Pancreas (tissue), 10 donors: ENCODE data around the gene NDUFA8. TPM values are rescaled to one million over a fixed set of nuclear protein-coding genes. Genes with fewer than 3 reads are reported as not detected.

Experiments
- ATAC-seq, 4 donors: fragments of 200-7000 bp; cut with Tn5 transposase; one replicate each; pipeline versions ENCODE4 v1.8.0 to v1.9.1; 2020; ENCODE audit warnings: mild to moderate bottlenecking in 4 of 4, moderate library complexity in 4 of 4
- DNase-seq, 6 donors: peaks; one replicate each; pipeline ENCODE4 v3.0.0-alpha.2; 2020
- FAIRE-seq: peaks from 2 replicates; lab custom pipeline; 2012; peaks lifted over from hg19 to GRCh38; lab: Jason Lieb, UNC
- H3K27ac ChIP-seq, 4 donors: fragments of 200-600 bp; sonication (generic); 1 replicate in 3 of 4; 2 replicates in 1 of 4; pipeline versions ENCODE4 v1.5.0 to v1.8.0; 2020
- H3K27me3 ChIP-seq, 4 donors: fragments of 200-600 bp; one replicate each; pipeline ENCODE4 v1.8.0; 2021
- H3K36me3 ChIP-seq, 3 donors: fragments of 200-600 bp; sonication (generic) in 1 of 3; one replicate each; pipeline versions ENCODE4 v1.5.0 to v1.8.0; 2020 to 2021
- H3K4me1 ChIP-seq, 3 donors: fragments of 200-600 bp; one replicate each; pipeline ENCODE4 v1.8.0; 2021
- H3K4me3 ChIP-seq, 4 donors: fragments of 200-600 bp; sonication (generic) in 2 of 4; one replicate each; pipeline versions ENCODE4 v1.5.0 to v1.8.0; 2020 to 2021
- H3K9me3 ChIP-seq, 4 donors: fragments of 200-600 bp; one replicate each; pipeline ENCODE4 v1.8.0; 2021
- CTCF ChIP-seq, 4 donors: fragments of 200-600 bp; sonication (generic) in 3 of 4; IDR thresholded peaks; one replicate each; pipeline versions ENCODE4 v1.5.0 to v1.8.0; 2021; ENCODE audit warnings: antibody characterized with exemption in 4 of 4
- WGBS, 2 donors: extraction: QIAGEN DNeasy Blood & Tissue Kit; methylation state at CpG; one replicate each; pipeline ENCODE4 v1.1.7; 2013; 5-methylcytosine and 5-hydroxymethylcytosine counted together
- intact Hi-C, 3 donors: fragments of 100-400 bp; cut with DNase I; formaldehyde crosslinking; loops; one replicate each; pipeline versions ENCODE4 v1.11.1 to v1.14.2; 2022
- polyA plus RNA-seq, 2 donors: library from polyadenylated mRNA; stranded (reverse); fragments of 200-250 nt; gene quantifications; one replicate each; pipeline ENCODE4 v1.2.3, GENCODE V29; 2013
- total RNA-seq, 6 donors: library from RNA; stranded (reverse); fragmentation: NEBNext Ultra II Directional in 4 of 6; extraction: Animal tissue kit (Norgen Biotek cat#: 25700) in 4 of 6; gene quantifications; one replicate each; pipeline versions ENCODE4 v1.2.1 to v1.2.4, GENCODE V29; 2021 to 2023
- donor health status: healthy with polysubstance abuse.
- donor health status: DM: no; HTN: no; CAD: no; lungs with moderate emphysema.
- donor health status: DM: no; HTN: no; CAD: no.
- donor health status: control.
- donor health status: control.
- donor health status: Bipolar disorder and iron deficiency.
- donor health status: DM: yes; HTN: yes; CAD: no.
- donor health status: DM: no; HTN: no; CAD: no.
- donor health status: DM: no; HTN: no; CAD: no.
- donor health status: DM: yes; HTN: yes; CAD: no.

Gene NDUFA8
- total and polyA plus RNA-seq, 8 donors: 10.7 to 37.3 (median 16.4) TPM

DNA sequence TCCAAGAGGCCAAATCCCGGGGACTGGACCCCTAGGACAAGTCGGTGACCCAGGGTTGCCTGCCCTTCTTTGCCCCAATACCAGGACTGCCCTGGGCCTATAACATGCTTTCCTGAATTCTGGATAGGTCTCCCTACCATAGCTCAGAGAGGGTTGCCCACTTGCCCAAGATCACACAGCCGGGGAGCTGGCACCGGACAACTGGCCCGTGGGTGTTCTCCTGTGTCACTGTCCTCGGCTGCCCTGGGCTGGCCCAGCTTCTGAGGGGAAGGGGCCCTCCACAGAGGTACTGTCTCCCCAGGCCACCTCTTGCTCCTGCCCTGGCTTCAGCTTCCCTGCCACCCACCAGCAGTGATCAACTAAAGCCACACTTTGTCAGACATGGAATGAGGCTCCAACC is 37.6 kb downstream of the NDUFA8 start:
- TF ChIP-seq CTCF (IDR thresholded peaks at IDR 0.05): no peak
- no peaks in the 10 kb centered on the region for H3K9me3 ChIP-seq
- no peak for ATAC-seq
- no peaks in the 10 kb centered on the region for H3K36me3 ChIP-seq
- H3K27me3 ChIP-seq: no peaks in the 10 kb centered on the region
- no peak for FAIRE-seq
- no peak for DNase-seq
- H3K4me3 ChIP-seq: no peak overlapping the region
- peaks cover 0 to 5% (median 0%) of the 10 kb centered on the region in 3 donors for H3K4me1 ChIP-seq
- no peak overlapping the region for H3K27ac ChIP-seq
- WGBS, 2 donors: 90 to 93% methylated on average over 6 of the region's 6 CpGs
- intact Hi-C loops: no loop called here

DNA sequence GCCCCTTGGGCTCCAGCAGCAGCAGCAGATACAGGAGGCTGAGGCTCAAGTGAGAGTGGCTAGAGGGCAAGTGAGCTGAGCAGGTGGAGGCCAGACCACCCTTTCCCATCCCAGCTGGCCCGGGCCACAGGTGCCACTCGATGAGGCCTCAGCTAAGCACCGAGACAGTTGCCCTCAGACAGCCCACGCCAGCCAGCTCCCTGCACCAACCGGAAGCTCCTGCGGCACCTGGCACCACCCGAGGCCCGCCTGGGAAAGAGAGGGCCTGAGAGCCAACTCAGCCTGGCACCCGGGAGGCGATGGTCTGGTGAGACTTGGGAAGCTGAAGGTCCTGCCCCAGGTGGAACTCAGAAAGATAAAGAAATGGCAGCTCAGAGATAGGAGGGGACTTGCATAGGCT is 38.2 kb downstream of the NDUFA8 start:
- WGBS, 2 donors: 42 to 51% methylated on average over 9 to 10 of the region's 10 CpGs
- no peaks in the 10 kb centered on the region for H3K36me3 ChIP-seq
- H3K27me3 ChIP-seq: no peaks in the 10 kb centered on the region
- intact Hi-C loops: no loop called here
- no peak for TF ChIP-seq CTCF (IDR thresholded peaks at IDR 0.05)
- H3K4me1 ChIP-seq: peaks cover 0 to 2% (median 0%) of the 10 kb centered on the region in 3 donors
- peak in 2 of 4 donors; percentile 31 to 51 for ATAC-seq
- H3K9me3 ChIP-seq: no peaks in the 10 kb centered on the region
- FAIRE-seq: no peak
- H3K4me3 ChIP-seq: no peak overlapping the region
- no peak overlapping the region for H3K27ac ChIP-seq
- peak in 2 of 6 donors; percentile 33 to 53 for DNase-seq

DNA sequence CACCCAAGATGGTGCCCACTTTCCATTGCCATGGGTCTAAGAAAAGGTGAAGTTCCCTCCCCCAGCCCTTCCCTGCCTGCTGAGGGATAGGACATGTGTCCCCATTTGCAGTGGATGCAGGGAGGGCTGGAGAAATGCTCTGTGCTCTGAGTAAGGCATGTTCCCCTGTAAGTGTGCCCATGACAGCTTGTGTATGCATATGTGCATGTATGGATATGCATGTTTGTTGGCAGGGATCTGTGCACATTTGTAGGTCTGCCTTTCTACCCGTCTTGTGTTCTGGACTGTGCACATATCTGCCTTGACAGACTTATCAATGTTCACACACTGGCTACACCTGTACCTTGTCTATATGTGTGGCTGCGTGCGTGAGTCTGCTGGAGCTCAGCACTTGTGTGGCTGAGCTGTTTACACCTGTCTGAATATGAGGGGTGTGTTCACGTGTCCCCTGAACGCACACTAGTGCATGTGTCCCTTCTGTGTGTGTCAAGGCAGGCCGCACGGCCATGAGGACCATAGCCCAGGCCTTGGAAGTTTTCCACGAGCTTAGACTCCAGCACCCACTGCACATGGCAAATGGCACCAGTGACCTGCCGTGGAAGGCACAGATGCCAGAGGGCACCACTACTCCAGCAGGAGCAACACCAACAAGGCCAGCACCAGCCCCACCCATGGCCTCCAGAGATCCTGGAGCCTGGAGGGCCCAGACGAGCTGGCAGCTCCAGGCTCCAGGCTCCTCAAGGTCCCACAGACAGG is 39.1 kb downstream of the NDUFA8 start:
- TF ChIP-seq CTCF (IDR thresholded peaks at IDR 0.05): no peak
- Histone ChIP-seq H3K27me3 (no peaks in the 10 kb centered on the region), H3K27ac (no peak overlapping the region), H3K9me3 (no peaks in the 10 kb centered on the region), H3K36me3 (no peaks in the 10 kb centered on the region), H3K4me1 (no peaks in the 10 kb centered on the region), H3K4me3 (no peak overlapping the region)
- ATAC-seq: no peak
- no peak for DNase-seq
- WGBS, 2 donors: 78 to 82% methylated on average over 10 of the region's 10 CpGs
- FAIRE-seq: no peak
- intact Hi-C loops: no loop called here

- ATAC-seq (no peak), FAIRE-seq (no peak), DNase-seq (no peak)
- WGBS, 2 donors: 92 to 98% methylated on average over 5 of the region's 5 CpGs
- Histone ChIP-seq H3K36me3 (no peaks in the 10 kb centered on the region), H3K4me3 (no peak overlapping the region), H3K27me3 (no peaks in the 10 kb centered on the region), H3K4me1 (no peaks in the 10 kb centered on the region), H3K9me3 (no peaks in the 10 kb centered on the region), H3K27ac (no peak overlapping the region)
- intact Hi-C loops: loop anchor here in 1 of 3 donors (10.0 kb wide), 1 partner anchor 235 kb away; no protein-coding TSS in a partner anchor
- no peak for TF ChIP-seq CTCF (IDR thresholded peaks at IDR 0.05)
These were observed 39.9 kb downstream of the NDUFA8 start for GRCh38 chr9:122119721-122120120.

- intact Hi-C loops: loop anchor here in 1 of 3 donors (10.0 kb wide), 1 partner anchor 236 kb away; no protein-coding TSS in a partner anchor
- WGBS, 2 donors: 89 to 93% methylated on average over 13 of the region's 13 CpGs
- TF ChIP-seq CTCF (IDR thresholded peaks at IDR 0.05): no peak
- Histone ChIP-seq H3K27ac (no peak overlapping the region), H3K36me3 (no peaks in the 10 kb centered on the region), H3K4me3 (no peak overlapping the region), H3K27me3 (no peaks in the 10 kb centered on the region), H3K4me1 (no peaks in the 10 kb centered on the region), H3K9me3 (no peaks in the 10 kb centered on the region)
- no peak for ATAC-seq
- DNase-seq: no peak
- FAIRE-seq: no peak
These were observed 40.4 kb downstream of the NDUFA8 start for GRCh38 chr9:122119166-122119521.
